ENCODE data around the gene ELOVL1.

GRCh38 chr1:43405876-43406234, 38.0 kb upstream of the ELOVL1 start:
- TF ChIP-seq EP300 (IDR thresholded peaks at IDR 0.05) (no peak), POLR2AphosphoS5 (IDR thresholded peaks at IDR 0.05) (no peak)
